T-helper 2 cell (primary cell): ENCODE results near the gene BRINP3.

Experiments used
- DNase-seq, 5 experiments: peaks; one replicate each; pipeline versions ENCODE4 v3.0.0 to v3.0.0-alpha.2; 2012 to 2022

The BRINP3 gene

GRCh38 chr1:190098756-190099155 is 378.9 kb downstream of the BRINP3 start:
- DNase-seq = no peak

DNA sequence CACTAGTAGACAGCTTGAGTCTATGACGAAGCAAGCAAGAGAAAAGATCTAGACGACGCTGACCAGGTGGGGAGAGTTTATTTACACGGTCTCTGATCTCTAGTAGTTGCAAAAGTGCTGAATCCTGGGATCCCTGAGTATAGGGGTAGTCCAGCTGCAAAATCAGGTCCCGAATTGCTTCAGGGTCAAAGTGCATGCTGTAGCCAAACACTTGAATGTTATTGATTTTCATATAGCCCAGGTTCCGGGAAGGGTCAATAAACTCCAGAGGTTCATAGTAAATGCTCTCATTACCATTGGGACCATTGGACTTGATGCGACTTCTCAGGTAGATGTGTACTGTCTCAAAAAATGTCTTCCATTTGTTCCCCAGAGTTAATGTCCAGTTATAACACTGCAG is 379.6 kb downstream of the BRINP3 start:
- DNase-seq = no peak

DNA sequence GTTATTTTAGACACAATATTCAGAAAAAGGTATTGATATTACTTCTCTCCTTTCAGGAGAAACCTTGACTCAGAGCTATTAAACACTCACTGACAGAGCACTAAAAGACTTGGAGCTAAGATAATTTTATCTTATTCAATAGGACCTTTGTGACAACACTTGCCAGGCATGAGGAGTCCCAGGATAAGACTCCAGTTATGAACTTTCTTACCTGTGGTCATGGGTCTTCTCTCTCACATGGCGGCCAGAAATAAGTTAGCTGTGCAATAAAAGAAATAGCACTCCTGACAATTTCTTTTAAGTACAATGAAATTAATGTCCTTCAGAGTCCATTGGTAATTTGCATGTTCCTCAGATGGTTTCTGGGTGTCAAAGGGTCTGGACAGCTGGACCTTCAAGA is 382.1 kb downstream of the BRINP3 start:
- DNase-seq = no peak

- DNase-seq = no peak
Measured at GRCh38 chr1:190084552-190084951, 393.1 kb downstream of the BRINP3 start.

DNA sequence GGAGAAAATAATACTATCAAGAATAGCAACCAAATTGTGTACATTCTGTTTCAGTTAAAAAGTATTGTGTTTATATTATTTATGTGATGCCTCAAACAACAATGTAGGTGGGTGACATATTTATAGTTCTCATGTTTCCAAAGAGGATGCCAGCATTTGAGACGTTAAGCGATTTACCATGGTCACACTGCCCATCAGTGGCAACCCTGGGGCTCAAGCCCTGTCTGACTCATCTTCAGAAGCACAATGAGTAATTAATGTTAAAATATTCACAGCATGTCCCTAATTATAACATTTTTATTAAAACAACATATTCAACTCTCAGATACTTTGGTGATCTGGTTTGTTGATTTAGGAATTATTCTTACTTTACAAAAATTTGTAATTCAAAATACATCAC is 409.4 kb downstream of the BRINP3 start:
- no peak for DNase-seq

- no peak for DNase-seq
Measured at GRCh38 chr1:190067592-190067991, 410.1 kb downstream of the BRINP3 start.

GRCh38 chr1:190066011-190066410 is 411.7 kb downstream of the BRINP3 start:
- DNase-seq = no peak

- DNase-seq = no peak
Measured at GRCh38 chr1:190049314-190049713, 428.4 kb downstream of the BRINP3 start.
